Epithelial cell of proximal tubule (primary cell): Measurements from ENCODE around the gene TRIM9. TPM values are rescaled to one million over a fixed set of nuclear protein-coding genes. Genes with fewer than 3 reads are reported as not detected.
"Not testable (repeated sequence)": the region's sequence is repeated elsewhere in the genome, so short reads cannot be mapped to it uniquely, and the experiment has no call there.

Source experiments
- DNase-seq: peaks from one replicate; pipeline ENCODE4 v3.0.0-alpha.2; 2011; ENCODE audit warnings: low read depth
- H3K4me3 ChIP-seq: 2 replicates; pipeline ENCODE4 v1.5.1; 2011; ENCODE audit warnings: low read depth, mild to moderate bottlenecking, low read length
- CTCF ChIP-seq: conservative IDR thresholded peaks from 2 replicates; pipeline ENCODE4 v1.5.1; 2012; ENCODE audit warnings: low read depth, mild to moderate bottlenecking, low read length
- total RNA-seq: library from RNA; depleted of rRNA; stranded (reverse); fragments of >200 nt; gene quantifications from 2 replicates; pipeline ENCODE4 v1.2.3, GENCODE V29; 2015

Gene TRIM9
- total RNA-seq, 1 donor from 2014 or later: 0.69 TPM

GRCh38 chr14:51002406-51002999, 92.4 kb downstream of the TRIM9 start:
- TF ChIP-seq CTCF: no peak
- no peak overlapping the region for H3K4me3 ChIP-seq
- DNase-seq: no peak

GRCh38 chr14:51000566-51000965, 94.3 kb downstream of the TRIM9 start:
- TF ChIP-seq CTCF: no peak
- H3K4me3 ChIP-seq: no peak overlapping the region
- no peak for DNase-seq

GRCh38 chr14:50999726-51000125, 95.2 kb downstream of the TRIM9 start:
- TF ChIP-seq CTCF: no peak
- H3K4me3 ChIP-seq: no peak overlapping the region
- DNase-seq: no peak

- TF ChIP-seq CTCF: no peak
- no peak overlapping the region for H3K4me3 ChIP-seq
- DNase-seq: no peak
These were observed 96.3 kb downstream of the TRIM9 start for GRCh38 chr14:50998612-50999011.

- H3K4me3 ChIP-seq: no peak overlapping the region
- no peak for TF ChIP-seq CTCF
- DNase-seq: no peak
These were observed 97.2 kb downstream of the TRIM9 start for GRCh38 chr14:50997712-50998111.

GRCh38 chr14:50994158-50994557, 100.7 kb downstream of the TRIM9 start:
- not testable (repeated sequence) for DNase-seq, H3K4me3 ChIP-seq

GRCh38 chr14:50985859-50986331, 109.0 kb downstream of the TRIM9 start:
- H3K4me3 ChIP-seq: no peak overlapping the region
- no peak for TF ChIP-seq CTCF
- DNase-seq: no peak
